GM18520 (cell line): ENCODE data around the gene FAAH.

Experiments
- ATAC-seq: cut with Tn5 transposase; IDR thresholded peaks from one replicate; pipeline ENCODE4 v1.9.1; 2021; ENCODE audit not compliant: unreplicated experiment

The FAAH gene

DNA sequence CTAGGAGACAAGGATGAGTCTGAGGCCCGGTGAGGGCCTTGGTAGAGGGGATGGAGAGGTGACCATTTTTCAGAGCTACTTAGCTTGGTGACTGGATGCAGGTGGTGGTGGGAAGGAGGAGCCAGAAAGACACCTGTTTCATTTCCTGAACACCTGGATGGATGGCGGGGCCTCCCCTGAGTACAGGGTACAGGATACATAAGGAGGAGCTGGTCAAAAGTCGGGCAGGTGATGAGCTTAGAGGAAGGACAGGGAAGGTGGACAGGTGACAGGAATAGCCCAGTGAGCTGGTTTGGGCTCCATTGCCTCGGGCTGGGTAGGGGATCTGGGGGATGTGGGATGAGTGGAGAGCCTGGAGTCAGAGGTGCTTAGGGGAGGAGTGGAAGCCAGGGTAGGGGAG lies 6.3 kb downstream of the FAAH start:
- ATAC-seq: no peak

DNA sequence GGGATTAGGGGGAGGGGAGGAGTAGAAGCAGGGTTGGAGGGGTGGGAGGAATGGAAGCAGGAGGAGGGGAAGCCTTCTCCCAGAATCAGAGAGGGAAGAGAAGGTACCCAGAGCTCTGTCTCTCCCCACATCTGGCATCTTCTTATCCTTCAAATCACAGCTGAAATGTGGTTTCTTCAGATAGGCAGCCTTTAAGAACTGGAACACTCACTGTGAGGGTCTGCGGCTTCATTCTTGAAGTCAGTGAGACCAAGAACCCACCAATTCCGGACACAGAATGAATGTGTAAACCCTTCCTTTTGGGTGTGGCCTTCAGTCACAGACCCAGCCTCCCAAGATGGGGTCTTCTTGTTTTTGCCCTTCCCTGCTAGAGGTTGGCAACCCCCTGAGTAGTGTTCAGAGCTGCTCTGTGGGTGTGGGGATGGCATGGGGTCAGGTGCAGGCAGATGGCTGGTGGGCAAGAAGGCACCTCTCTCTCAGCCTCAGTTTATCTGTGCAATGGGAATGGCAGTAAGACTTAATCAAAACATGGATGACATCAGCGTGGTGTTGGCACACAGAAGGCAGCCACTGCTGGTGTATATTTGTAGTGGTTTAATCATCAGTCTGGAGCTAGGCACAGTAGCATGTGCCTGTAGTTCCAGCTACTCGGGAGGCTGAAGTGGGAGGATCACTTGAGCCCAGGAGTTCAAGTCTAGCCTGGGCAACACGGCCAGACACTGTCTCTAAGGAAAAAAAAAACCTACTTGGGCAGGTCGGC lies 7.2 kb downstream of the FAAH start:
- ATAC-seq: no peak

DNA sequence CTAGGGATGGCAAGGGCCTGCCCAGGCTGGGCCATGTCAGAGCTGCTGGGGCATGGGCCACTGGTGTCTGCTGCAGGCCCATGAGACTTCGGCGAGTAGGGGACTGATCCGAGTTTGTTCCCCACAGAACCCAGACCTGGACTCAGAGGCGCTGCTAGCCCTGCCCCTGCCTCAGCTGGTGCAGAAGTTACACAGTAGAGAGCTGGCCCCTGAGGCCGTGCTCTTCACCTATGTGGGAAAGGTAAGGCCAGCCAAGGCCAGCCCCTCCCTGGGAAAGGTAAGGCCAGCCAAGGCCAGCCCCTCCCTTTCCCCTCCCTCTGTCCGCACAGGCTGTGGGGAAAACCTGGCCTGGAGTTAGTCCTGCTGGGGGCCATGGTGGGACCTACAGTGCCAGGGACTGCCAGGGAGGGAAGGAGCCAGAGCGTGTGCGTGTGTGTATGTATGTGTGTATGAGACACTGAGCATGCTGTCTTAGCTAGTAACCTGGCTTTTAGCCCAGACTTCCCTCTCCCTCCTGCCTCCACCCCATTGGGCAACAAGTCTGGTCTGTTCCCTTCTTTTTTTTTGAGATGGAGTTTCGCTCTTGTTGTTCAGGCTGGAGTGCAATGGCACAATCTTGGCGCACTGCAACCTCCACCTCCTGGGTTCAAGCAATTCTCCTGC lies 8.0 kb downstream of the FAAH start:
- no peak for ATAC-seq

DNA sequence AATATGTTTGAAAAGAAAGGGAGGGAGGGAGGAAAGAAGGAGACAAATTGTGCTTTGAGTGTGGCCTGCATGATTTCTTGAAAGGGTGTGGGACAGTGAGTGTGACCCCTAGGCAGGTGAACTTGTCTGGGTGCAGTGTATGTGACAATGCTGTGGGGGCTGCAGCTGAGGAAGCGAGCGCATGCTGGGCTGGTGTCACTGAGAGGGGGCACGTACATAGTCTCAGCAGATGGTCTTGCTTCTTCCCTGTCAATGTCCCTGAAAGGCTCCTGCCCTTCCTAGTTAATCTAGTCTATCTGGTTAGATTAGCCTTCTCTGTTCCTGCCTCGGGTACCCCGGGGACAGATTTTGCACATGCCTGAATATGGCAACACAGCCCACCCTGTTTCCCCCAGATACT lies 9.8 kb downstream of the FAAH start:
- ATAC-seq: no peak

DNA sequence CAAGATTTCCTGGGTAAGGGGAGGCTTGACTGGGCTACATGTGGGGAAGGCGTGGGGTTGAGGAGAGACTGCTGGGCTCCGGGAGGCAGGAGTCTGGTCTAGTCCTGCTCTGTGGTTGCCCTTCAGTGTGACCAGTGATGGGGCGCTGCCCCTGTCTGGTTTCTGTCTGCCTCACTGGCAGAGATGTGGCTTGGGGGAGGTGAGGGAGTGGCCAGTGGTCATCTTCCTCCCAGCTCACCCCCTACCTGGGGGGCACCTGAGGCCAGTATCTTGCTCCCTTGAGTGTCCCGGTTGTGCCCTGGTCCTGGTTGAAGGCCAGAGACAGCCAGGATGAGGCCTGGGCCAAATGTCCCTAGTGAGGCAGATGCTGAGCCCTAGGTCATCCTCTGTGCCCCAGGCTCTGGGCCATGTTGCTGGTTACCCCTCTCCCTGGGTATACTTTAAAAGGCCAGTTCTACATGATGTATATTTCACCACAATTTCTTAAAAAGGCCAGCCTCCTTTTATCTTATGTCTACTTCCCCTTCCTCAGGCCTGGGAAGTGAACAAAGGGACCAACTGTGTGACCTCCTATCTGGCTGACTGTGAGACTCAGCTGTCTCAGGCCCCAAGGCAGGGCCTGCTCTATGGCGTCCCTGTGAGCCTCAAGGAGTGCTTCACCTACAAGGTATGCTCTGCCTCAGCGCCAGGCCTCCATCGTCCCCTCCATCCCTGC lies 10.5 kb downstream of the FAAH start:
- ATAC-seq: no peak

DNA sequence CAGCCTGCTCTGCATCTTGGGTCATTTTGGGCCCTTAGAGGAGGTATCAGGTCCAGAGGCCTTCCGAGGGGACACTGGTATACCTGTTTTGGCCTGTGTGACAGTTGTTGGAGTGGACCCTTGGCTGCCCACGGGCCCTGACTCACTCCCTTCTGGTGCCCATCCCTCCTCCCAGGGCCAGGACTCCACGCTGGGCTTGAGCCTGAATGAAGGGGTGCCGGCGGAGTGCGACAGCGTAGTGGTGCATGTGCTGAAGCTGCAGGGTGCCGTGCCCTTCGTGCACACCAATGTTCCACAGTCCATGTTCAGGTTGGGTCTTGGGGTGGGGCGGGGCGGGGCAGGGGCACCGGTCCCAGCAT lies 11.1 kb downstream of the FAAH start:
- no peak for ATAC-seq

DNA sequence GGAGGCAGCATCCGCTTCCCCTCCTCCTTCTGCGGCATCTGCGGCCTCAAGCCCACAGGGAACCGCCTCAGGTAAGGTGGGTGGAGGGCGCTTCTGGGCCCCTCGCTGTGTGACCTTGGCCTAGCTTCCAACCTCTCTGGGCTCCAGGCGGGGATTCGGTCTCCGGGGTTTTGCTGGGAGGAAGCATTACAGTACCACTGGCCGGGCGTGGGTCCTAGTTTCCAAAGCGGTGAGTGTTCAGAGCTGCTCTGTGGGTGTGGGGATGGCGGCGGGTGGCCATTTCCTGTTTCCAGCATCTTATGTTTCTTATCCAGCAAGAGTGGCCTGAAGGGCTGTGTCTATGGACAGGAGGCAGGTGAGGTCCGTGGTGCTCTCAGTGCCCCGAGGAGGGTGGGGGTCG lies 11.6 kb downstream of the FAAH start:
- no peak for ATAC-seq

DNA sequence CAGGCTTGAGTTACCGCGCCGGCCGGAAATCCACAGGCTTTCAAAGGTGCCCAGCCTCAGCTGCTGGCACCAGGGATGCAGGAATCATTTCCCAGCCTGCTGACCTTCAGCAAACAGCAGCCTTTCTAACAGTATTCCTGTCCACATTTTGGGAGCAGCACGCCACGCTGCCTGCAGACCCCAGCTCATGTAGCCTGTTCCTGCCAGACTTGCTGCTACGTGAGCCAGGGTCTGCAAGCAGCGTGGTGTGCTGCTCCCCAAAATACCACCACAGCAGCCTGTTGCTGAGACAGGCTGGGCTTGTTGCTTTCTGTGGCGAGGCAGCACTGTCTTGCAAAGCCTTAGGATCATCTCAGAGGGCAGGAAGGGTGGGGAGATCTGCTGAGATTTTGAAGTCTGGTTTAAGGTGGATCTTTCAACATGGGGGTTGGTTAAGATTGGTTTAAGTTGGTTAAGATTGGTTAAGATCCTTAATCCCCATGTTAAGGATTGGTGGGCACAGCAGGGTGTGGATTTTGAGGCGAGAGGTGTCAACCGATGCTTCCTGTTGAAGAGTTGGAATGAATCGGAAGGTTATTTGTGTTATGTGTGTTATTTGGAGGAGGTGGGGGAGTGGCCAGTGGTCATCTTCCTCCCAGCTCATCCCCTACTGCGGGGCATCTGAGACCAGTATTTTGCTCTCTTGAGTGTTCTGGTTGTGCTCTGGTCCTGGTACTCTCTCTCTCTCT lies 12.9 kb downstream of the FAAH start:
- ATAC-seq: no peak

DNA sequence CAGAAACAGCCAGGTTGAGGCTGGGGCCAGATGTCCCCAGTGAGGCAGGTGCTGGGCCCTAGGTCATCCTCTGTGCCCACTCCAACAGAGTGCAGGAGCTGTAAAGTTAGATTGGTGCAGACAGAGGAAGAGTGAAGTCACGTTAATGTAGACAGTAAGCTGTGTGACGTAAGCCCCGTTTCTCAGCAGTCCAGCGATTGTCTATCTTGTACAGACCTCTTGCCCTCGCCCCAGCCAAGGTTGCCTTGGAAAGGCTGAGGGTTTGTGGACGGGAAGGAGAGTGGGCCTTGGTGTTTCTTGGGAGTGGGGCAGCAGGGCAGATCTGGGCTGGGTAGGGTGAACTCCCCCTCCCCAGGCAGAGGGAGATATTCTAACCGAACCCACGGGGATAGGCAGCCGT lies 13.5 kb downstream of the FAAH start:
- ATAC-seq: no peak

DNA sequence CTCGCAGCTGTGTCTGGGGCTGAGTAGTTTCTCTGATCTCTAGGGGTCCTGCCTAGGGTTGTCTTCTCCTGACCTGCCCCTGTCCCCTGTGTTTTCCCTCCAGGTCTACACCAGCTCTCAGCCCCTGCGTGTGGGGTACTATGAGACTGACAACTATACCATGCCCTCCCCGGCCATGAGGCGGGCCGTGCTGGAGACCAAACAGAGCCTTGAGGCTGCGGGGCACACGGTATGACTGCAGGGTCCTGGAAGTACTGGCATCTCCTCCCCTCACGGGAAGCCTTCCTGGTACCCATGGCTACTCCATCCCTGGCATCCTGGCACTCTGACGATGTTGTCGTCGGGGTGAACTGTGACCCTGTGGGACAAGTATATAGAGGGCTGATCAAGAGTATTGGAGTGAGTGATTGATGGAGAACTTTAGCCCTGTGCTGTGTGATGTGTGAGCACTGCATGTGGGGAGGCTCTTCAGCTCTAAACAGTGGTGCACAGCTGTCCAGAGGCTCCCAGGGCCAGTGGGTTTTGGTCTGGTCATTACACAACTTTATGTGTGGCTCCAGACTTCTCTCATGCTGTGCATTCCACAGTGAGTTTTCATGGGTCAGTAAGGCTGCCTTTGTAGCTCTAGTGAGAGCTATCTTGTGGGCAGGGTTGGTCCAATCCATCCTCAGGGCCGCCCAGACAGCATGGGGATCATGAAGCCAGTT lies 14.4 kb downstream of the FAAH start:
- no peak for ATAC-seq

DNA sequence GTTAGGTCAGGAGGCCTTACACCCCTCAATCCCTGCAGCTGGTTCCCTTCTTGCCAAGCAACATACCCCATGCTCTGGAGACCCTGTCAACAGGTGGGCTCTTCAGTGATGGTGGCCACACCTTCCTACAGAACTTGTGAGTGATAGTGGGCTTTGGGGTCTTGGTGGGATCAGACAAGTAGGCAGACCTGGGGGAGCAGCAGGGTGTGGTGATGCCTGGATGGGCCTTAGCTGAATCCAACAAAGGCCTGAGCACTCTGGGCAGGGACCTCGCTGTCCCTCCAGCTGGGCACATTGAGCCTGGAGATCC lies 14.9 kb downstream of the FAAH start:
- no peak for ATAC-seq

DNA sequence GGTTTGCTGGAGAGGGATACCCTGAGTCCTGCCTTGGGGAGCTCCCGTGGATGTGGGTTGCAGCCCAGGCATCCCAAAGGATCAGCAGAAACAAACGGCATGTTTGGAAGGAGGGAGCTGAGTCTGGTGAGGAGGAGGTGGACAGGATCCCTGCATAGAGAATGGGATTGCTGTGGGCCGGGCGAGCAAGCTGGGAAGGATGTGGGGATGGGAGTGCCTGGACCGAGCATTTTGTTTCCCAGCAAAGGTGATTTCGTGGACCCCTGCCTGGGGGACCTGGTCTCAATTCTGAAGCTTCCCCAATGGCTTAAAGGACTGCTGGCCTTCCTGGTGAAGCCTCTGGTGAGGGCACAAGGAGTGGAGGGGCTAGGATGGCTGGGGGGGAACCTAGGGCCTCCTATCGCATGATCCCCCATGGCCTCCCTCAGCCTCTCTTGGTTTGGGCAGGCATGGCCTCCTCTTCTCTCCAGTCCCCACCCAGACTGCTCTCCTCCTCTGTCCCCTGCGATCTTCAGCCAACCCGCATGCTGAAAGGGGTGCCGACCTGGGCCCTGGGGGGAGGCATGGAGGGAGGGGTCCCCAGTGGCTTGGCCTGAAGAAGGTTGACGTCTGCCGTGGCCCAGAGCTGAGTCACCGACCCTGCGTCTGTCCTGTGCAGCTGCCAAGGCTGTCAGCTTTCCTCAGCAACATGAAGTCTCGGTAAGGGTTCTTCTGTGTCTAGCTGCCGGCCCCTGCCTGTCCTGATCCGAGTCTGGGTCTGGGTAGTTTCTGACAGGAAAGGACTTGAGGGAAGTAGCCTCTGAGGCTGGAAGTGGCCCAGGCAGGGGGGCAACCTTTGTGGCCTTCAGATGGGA lies 16.3 kb downstream of the FAAH start:
- ATAC-seq: no peak

DNA sequence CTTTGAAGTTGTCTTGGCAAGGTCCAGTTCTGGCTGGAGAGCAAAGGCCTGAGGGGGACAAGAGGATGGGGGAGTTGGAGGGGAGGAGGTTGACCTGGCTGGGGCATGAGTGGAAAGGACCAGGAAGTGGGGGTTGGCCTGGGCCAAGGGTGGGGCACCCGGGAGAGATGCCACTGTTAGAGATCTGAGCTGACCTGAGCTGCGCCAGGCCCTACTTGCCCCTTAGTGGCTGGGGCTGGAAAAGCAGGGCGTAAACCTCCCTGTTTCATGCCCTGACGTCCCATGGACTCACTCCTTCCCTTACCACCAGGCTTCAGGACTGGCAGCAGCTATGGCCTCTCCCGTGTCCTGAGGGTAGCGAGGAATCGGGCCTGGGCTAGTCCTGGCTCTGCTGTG lies 16.9 kb downstream of the FAAH start:
- no peak for ATAC-seq

DNA sequence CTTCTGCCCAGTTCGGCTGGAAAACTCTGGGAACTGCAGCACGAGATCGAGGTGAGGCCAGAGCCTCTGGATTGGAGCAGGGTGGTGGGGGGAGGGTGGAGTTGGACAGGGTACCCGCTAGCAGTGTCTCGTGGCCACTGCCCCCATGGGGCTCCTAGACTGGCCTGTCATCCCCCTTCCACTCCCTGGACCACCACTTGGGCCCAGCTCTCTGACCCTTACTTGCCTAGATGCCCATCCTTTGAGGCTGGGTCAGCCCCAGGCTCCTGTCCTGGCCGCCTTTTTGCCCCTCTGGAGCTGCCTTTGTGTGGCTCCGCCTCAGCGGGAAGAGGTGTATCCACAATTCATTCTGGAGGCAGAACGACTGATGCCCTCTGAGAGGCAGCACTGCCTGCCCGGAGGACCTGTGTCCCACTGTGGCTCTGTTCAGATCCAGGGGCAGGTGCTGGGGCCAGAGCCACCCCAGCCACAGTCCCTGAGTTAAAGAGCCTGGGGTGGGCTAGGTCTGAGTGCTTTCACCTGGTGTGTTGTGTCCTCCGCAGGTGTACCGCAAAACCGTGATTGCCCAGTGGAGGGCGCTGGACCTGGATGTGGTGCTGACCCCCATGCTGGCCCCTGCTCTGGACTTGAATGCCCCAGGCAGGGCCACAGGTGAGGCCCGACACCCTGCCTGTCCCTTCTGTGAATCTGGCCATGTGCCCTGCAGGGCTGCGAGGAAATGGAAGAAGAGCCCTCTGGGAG lies 17.7 kb downstream of the FAAH start:
- ATAC-seq: no peak

DNA sequence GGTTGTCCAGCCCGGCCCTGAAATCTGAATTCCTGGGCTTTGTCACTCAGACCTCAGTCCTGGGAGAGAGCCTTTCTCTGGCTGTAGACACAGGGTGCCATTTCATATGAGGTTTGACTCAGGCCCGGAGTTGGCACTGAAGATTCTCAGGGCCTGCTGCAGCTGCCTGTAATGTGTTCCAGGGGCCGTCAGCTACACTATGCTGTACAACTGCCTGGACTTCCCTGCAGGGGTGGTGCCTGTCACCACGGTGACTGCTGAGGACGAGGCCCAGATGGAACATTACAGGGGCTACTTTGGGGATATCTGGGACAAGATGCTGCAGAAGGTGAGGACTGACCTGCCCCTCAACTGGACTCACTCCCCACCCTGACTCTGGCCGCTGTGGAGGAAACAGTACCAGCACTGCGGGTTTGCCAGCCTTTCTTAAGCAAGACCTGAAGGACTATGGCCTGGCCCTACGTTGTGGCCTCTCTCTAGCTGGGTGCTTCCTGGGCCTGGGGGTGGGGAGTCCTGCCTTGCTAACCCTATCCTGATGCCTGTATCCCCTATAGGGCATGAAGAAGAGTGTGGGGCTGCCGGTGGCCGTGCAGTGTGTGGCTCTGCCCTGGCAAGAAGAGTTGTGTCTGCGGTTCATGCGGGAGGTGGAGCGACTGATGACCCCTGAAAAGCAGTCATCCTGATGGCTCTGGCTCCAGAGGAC lies 18.9 kb downstream of the FAAH start:
- ATAC-seq: no peak

DNA sequence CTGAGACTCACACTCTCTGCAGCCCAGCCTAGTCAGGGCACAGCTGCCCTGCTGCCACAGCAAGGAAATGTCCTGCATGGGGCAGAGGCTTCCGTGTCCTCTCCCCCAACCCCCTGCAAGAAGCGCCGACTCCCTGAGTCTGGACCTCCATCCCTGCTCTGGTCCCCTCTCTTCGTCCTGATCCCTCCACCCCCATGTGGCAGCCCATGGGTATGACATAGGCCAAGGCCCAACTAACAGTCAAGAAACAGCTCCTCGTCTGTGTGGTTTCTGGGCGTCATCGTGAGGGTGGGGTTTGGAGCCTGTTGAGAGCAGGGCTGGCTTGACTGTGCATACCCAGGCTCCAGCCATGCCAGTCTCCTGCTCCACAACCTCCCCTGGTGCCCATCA lies 19.5 kb downstream of the FAAH start:
- no peak for ATAC-seq

DNA sequence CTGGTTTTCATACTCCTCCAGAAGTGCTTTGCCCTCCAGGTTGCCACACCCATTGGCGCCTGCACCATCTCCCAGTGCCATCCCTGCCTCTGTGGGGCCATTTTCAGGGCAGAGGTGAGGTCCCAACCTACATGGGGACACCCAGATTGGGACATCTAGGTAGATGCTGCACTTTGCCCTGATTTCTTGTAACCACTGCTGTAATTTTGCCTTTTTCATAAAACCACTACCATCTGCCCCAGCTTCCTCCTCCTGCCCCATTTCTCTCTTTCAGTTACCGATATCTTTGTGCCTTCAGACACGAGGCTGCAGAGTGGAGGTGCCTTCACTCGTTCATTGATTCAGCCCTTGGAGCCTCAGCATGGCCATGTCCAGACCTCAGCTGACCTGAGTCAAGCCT lies 21.4 kb downstream of the FAAH start:
- ATAC-seq: no peak

DNA sequence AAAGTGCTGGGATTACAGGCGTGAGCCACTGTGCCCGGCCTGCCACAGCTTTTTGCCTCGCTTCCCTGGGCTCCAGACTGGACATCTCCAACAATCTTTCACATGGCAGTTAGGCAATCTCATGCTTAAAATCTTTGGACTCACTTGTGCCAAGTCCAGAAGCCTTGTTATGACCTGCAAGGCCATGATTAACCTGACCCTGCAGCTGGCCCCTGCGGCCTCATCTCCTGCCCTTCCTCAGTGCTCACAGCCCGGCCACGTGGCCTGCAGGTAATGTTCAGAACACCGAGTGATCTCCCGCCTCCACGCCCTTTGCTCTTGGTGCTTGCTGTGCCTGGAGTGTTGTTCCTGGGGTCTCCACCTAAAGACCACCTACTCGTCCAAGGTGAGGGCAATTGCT lies 24.9 kb downstream of the FAAH start:
- ATAC-seq: no peak

DNA sequence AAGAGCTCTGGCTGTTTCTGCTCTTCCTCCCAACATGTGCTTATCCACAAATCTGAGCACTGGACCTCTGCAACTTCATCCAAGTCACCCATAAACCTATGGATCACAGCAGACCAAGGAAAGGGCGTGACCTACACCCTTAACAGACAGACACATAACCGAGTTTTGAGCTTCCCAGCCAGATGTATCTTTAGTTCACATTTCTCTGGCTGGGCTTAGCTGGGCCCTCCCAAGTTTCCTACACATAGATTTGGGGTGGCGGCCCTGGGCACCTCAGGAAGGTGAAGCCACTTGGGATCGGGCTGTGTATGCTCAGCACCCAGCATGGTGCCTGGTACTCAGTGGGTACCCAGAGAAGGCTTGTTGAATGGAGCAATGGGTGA lies 26.4 kb downstream of the FAAH start:
- ATAC-seq: no peak
